Skin epidermis (tissue), 12 donors: ENCODE data around the gene C11orf52.
"Not testable (repeated sequence)": the region's sequence is repeated elsewhere in the genome, so short reads cannot be mapped to it uniquely, and the experiment has no call there.

Experiments used
- H3K27ac ChIP-seq, 21 experiments: fragments of 200-600 bp; sonication (generic) in 11 of 21; one replicate each; pipeline ENCODE4 v1.5.0; 2020; ENCODE audit warnings: mild to moderate bottlenecking in 3 of 21, inconsistent platforms in 2 of 21, moderate library complexity in 2 of 21
- H3K4me3 ChIP-seq, 7 experiments: fragments of 200-600 bp; sonication (generic) in 2 of 7; one replicate each; pipeline ENCODE4 v1.5.0; 2020; ENCODE audit warnings: inconsistent platforms in 2 of 7, mild to moderate bottlenecking in 2 of 7, moderate library complexity in 1 of 7

C11orf52 gene

GRCh38 chr11:111911563-111912401 lies 6.9 kb upstream of the C11orf52 start, which contains the start of gene CRYAB:
Gene CRYAB, minus strand, starts transcription at chr11:111911770. Its CDS starts 46 bp downstream, at chr11:111911724.
- H3K27ac ChIP-seq = peak within 1 kb of the TSS in 20 of 21 experiments; percentile 31 to 92 (median 77)
- peak within 1 kb of the TSS; percentile 13 to 43 (median 27) for H3K4me3 ChIP-seq

GRCh38 chr11:111912535-111912934 lies 6.2 kb upstream of the C11orf52 start, which contains the start of gene HSPB2:
Gene HSPB2, plus strand, starts transcription at chr11:111912734. Its CDS starts 96 bp downstream, at chr11:111912830.
- H3K4me3 ChIP-seq = peak within 1 kb of the TSS; percentile 13 to 43 (median 27)
- peak within 1 kb of the TSS; percentile 31 to 92 (median 77) for H3K27ac ChIP-seq

DNA sequence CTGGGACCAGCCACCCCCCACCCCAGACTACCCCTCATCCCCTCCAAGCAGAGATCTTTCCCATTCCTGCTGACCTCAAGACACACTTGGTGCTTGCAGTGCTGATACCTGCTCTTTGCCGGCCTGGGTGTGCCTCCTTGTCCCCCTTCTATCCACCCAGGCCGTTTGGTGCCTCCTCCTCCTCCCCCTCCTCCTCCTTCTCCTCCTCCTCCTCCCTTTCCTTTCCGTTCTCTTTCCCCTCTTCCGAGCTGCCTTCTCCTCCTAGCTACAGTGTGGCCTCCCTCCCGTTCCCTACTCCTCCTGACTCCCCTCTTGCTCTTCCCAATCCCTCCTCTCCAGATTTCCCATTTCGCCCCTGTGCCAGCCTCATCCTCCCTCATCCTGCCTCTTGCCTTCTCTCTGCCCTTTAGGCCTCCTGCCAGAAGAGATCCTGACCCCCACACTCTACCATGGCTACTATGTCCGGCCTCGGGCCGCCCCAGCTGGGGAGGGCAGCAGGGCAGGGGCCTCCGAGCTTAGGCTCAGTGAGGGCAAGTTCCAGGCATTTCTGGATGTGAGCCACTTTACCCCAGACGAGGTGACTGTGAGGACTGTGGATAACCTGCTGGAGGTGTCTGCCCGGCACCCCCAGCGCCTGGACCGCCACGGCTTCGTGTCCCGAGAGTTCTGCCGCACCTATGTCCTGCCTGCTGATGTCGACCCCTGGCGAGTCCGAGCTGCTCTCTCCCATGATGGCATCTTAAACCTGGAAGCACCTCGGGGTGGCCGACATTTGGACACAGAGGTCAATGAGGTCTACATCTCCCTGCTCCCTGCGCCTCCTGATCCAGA lies 5.5 kb upstream of the C11orf52 start:
- Histone ChIP-seq H3K27ac (peak overlapping the region; percentile 29 to 92 (median 75)), H3K4me3 (peak overlapping the region; percentile 13 to 43 (median 27))

DNA sequence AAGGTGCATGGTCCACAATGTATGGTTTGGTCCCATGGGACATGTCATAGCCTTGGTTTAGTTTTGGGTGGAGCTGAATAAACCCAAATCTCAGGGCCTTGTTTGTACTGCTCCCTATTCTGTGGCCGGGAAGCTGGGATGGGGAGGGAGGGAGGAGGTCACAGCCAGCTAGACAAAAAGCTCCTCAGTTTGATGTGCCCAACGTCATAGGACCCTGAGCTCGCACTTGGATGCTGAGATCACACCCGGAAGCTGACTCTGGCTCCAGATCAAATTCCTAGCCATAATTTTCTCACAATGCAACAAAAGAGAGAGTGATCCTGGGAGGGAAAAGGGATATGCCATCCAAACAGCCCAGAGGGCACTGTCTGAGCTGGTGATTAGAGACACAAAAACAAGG lies 4.7 kb upstream of the C11orf52 start:
- peak overlapping the region in 3 of 7 experiments; percentile 29 to 43 (median 34) for H3K4me3 ChIP-seq
- H3K27ac ChIP-seq = peak overlapping the region in 19 of 21 experiments; percentile 47 to 92 (median 77)

DNA sequence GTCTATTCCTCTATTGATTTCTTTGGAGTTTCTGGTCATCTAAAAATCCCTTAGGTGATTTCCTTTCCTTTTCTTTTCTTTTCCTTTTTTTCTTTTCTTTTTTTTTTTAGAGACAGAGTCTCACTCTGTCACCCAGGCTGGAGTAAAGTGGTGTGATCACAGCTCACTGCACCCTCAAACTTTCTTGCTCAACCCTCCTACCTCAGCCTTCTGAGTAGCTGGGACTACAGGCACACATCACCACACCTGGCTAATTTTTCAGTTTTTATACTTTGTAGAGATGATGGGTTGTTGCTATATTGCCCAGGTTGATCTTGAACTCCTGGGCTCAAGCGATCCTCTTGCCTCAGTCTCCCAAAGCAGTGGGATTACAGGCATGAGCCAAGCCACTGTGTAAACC lies 1.9 kb upstream of the C11orf52 start:
- Histone ChIP-seq H3K27ac (no peak overlapping the region), H3K4me3 (no peak overlapping the region)

DNA sequence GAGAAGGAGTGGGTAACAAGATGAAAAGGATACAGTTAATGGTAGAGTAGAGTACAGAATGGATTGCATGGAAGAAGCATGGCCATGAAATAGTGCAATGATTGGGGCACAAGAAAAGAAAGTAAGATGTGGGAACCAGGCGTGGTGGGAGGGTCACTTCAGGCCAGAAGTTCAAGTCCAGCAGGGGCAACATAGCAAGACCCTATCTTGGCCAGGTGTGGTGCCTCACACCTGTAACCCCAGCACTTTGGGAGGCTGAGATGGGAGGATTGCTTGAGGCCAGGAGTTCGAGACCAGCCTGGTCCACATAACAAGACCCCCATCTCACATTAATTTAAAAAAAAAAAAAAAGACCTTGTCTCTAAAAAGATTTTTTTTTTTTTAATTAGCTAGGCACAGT lies 1.4 kb upstream of the C11orf52 start:
- no peak overlapping the region for H3K4me3 ChIP-seq
- no peak overlapping the region for H3K27ac ChIP-seq

DNA sequence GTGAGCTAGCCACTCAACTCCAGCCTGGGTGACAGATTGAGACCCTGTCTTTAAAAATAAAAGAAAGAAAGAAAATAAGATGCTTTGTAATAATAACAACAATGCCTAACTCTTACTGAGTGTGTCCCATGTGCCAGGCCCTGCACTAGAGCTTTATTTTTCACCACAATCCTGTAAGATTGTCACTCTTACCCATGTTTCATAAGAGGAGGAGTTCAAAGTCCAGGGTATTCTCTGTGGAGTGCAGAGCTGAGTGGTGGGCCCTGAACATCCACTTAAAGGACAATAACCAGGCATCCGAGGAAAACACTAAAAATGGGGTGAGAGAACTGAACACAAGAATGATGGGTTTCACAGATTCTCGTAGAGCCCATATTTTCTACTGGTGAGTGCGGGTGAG lies 925 bp upstream of the C11orf52 start:
- peak overlapping the region in 7 of 21 experiments; percentile 24 to 77 (median 66) for H3K27ac ChIP-seq

DNA sequence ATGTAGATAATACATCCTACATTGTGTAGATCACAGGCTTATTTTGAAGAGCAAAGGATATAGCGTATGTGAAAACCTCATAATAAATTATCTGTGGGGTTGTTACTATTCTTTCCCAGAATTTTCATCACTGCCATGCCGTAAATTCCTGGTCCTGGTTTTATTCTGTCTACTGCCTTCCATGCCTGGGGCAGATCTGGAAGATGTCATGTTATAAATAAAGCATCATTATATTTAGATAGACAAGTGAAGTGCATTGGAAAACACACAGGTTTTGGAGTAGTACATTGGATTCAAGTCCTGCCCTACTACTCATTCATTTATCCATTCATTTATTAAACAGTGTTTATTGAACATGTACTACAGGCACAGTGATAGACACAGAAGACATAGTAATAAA lies 2.2 kb downstream of the C11orf52 start:
- no peak overlapping the region for H3K27ac ChIP-seq

More for the DNA sequence above, 925 bp upstream of the C11orf52 start:
- H3K4me3 ChIP-seq = no peak overlapping the region

GRCh38 chr11:111921541-111922230 lies 3.0 kb downstream of the C11orf52 start:
- H3K4me3 ChIP-seq = no peak overlapping the region
- H3K27ac ChIP-seq = no peak overlapping the region

More for the DNA sequence above, 2.2 kb downstream of the C11orf52 start:
- H3K4me3 ChIP-seq = no peak overlapping the region

GRCh38 chr11:111922803-111923202 lies 4.1 kb downstream of the C11orf52 start:
- H3K4me3 ChIP-seq = no peak overlapping the region

DNA sequence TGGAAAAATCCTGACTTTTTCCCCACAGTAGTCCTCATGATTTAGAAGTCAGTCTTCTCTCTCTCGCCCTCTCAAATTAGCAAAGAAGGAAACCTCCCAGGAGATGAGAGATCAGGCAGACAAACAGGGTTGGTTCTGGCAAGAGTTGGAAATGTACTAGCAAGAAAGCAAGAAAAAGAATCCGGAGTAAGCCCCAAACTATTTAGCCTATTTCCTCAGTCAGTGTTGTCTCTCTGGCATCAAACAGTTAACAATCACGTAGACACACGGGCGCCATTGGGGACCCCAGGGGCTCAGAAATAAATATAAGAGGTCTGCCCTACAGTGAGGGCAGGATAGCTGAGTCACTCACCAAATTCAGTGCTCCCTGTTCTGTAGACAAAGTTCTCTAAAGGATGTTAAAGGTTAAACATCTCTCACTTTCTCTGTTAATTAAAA lies 4.7 kb downstream of the C11orf52 start:
- H3K4me3 ChIP-seq = no peak overlapping the region

More at GRCh38 chr11:111922803-111923202, 4.1 kb downstream of the C11orf52 start:
- H3K27ac ChIP-seq = peak overlapping the region in 16 of 21 experiments; percentile 2 to 89 (median 68)

DNA sequence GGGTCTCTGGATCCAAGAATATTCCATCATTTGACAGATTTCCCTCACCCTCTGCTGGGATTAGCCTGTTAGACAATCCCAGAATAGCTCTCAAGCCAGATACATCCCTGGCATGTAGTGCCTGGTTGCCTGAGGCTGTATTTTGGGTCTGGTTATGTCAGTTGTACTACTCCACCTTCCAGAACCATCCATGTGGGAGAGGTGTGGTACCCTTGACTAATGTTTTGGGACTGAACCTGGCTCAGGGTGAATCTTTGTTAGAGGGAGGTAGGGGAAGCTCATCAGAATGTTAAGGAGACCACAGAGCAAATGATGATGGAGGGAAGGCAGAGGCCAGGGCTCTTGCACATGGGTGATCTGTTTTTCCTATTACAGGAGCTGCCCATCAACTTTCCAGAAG lies 5.2 kb downstream of the C11orf52 start:
- Histone ChIP-seq H3K27ac (peak overlapping the region in 15 of 21 experiments; percentile 2 to 89 (median 69)), H3K4me3 (no peak overlapping the region)

More for the DNA sequence above, 4.7 kb downstream of the C11orf52 start:
- peak overlapping the region in 16 of 21 experiments; percentile 2 to 89 (median 68) for H3K27ac ChIP-seq

GRCh38 chr11:111925953-111926352 lies 7.2 kb downstream of the C11orf52 start:
- peak overlapping the region in 16 of 21 experiments; percentile 57 to 89 (median 78) for H3K27ac ChIP-seq
- no peak overlapping the region for H3K4me3 ChIP-seq

DNA sequence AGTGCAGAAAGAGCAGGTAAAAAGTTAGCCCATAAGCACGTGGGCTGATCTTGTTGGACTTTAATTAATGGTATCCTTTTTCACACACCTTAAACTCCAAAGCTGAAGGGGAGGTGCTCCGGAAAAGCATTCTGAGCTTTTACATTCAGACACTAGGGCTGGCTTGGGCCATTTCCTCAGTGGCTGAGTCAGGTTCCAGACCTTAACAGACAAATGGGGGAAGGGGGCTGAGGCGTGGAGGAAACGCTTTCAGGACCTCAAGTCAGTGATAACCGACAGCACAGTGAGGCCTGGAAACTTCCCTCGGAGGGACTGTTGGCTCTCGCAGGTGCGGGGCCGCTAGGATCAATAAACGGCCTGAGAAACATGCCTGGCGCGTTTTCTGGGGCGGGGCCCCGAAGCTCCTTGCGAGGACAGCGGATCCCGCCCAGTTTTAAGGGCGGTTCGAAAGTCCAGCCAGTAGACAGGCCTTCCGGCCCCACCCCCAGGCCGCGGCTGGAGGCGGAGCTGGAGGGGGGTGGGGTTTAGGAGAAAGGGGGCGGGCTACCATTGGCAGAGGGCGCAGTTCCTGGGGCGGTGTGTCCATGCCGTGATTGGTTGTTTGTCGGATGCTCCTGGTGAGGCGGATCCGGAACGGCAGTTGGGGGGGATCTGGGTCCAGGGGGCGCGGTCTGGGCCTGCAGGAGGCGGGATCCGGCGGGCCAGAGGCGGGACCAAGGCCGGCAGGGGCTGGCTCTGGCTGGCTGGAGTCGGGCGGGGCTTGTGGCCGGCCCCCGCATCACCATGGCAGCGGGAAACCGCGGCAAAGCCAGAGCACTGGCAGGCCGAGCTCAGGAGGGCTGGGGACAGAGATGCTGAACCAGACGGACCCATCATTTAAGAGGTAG lies 8.0 kb downstream of the C11orf52 start:
- Histone ChIP-seq H3K27ac (peak overlapping the region in 19 of 21 experiments; percentile 10 to 89 (median 77)), H3K4me3 (peak overlapping the region; percentile 24 to 41 (median 29))

GRCh38 chr11:111930472-111930871 lies 11.8 kb downstream of the C11orf52 start:
- no peak overlapping the region for H3K27ac ChIP-seq
- no peak overlapping the region for H3K4me3 ChIP-seq

GRCh38 chr11:111932611-111932950 lies 13.9 kb downstream of the C11orf52 start:
- no peak overlapping the region for H3K27ac ChIP-seq
- H3K4me3 ChIP-seq = no peak overlapping the region

- not testable (repeated sequence) for H3K27ac ChIP-seq, H3K4me3 ChIP-seq
Observed at GRCh38 chr11:111933176-111933575, 14.5 kb downstream of the C11orf52 start.

DNA sequence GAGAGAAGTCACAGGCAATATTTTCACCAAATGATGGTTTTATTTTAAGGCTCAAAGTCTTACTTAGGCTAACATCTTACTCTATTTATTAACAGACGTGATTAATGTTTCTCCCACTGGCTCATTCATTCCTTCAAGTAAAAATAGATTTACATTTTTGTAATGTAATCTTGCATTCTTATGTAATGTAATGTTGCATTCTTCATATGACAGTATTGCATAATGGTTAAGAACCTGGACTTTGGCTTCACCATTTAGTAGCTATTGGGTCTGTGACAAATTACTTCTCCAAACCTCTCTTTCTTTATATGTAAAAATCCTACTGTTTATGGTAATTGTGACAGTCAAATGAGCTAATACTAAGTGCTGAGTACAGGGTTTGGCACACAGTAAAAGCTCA lies 15.2 kb downstream of the C11orf52 start:
- Histone ChIP-seq H3K27ac (no peak overlapping the region), H3K4me3 (no peak overlapping the region)
